ENCODE data around the gene MFAP2.

MFAP2 gene

DNA sequence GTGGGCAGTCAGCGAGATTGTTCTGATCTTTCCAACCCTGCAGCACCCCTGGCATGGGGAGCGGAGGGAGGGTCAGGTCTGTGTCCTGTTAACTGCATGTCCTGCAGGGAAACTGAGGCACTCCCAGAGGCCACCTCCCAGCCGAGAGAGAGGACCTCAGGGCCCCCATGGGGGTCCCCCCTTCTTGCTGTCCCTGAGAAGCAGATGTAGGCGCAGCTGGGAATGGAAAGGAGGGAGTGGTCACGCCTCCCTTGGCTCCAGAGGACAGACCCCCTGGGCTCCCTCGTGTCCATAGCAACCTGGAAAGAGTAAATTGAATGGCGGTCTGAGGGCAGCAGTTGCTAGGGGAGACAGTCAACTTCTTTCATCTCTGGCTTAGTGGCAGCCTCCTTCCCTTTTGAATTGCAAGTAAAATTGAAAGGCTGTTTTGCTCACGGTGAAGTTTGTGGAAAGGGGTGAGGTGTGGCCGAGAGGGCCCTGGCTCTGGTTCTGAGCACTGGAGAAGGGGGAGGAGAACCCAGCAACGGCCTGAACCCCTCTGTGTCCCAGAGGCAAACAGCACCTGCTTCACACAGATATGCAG lies 53.8 kb downstream of the MFAP2 start:
- DNase-seq: no peak

DNA sequence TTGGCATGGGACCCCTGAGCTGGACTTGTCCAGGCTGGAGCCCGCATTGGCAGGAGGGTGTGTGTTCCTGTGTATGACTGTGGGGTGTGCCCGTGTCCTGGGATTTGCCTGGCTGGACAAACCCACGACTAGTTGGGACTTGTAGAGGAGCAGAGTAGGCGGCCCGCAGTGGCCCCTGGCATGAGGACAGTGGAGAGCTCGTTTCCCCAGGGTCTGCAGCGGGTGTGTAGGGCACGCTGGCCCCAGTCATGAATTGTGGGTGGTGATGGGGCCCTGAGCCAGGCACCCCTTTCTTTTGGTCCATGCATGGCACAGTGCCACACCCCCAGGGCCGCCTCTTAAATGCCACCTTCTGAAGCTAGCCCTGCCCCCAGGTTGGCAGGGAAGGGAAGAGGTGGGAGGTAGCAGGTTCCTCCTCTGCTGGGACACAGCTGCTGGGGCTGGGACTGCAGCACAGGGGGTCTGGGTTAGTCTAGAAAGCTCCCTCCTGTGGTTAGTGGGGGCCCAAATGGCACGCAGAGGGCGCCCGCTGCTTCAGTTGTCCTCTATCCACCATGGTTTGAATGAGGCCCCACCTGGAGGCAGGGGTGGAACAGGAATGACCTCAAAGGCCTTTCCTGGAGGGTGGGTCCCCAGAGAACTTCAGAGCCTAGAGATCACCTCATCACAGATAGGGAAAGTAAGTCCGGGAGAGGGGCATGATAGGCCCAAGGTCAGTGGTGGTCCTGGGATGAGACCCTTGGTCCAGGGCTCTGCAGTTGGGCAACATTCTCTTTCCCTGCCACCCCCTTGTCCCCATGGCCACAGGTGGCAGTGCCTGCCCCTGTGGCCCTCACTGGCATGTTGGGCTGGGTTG lies 54.6 kb downstream of the MFAP2 start:
- DNase-seq: no peak

DNA sequence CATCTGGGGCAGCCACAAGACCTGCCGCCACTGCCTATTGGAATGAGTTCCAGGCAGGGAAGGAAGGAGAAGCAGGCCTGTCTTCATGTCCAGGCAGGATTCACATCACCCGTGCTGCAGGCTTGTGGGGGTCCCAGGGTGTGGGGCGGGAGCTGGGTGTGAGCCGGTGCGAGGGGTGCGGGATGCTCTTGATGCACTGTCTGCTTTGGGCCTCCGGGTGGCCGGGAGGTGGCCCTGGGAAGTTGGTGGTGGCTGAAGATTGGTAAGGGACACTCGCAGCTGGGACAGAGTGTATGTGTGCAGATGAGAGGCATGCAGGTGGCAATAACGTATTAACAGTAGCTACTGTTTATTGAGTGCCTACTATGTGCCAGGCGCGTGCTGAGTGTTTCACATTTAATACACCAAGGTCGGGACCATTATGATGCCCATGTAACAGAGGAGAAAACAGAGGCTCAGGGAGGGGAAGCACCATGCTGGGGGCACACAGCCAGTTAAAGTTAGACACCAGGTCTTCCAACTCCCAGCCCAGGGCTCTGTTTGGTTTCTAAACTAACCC lies 55.4 kb downstream of the MFAP2 start:
- DNase-seq: no peak
